Neural progenitor cell (in vitro differentiated cells): ENCODE data around the gene SUPT3H.

Source experiments
- CTCF ChIP-seq: fragments of 200-600 bp; sonication (generic); IDR thresholded peaks from 2 replicates; pipeline ENCODE4 v1.5.1; 2017; ENCODE audit warnings: antibody characterized with exemption, mild to moderate bottlenecking
- EZH2 ChIP-seq: fragments of 200-600 bp; sonication (generic); IDR thresholded peaks from 2 replicates; pipeline ENCODE4 v1.6.1; 2017; ENCODE audit warnings: antibody characterized with exemption, mild to moderate bottlenecking, moderate library complexity

DNA sequence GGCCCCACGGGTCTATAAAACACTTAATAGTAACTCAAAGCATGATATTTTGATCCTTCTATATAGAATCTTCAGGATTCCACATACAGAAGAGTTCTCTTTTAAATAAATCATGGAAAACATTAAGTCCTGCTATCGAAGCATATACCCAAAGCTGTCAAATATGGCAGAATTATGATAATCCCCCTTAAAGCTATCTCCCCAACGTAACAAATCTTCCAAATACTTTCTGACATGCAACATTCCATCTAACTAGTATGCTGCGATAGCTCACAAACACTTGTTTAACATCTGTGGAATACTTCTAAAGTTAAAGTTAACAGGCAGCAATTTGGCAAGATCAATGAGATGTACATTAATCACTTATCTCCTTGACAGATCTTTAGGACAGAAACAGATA lies 420.6 kb downstream of the SUPT3H start:
- no peak for TF ChIP-seq CTCF
- no peak for TF ChIP-seq EZH2
